Astrocyte of the spinal cord (primary cell): ENCODE data around the gene GRM7.
A peak's percentile ranks its signal among the peaks of the same experiment; 100 is the strongest.

Source experiments
- DNase-seq: peaks from one replicate; pipeline ENCODE4 v3.0.0; 2011; ENCODE audit warnings: low read depth, low spot score
- H3K4me3 ChIP-seq: 2 replicates; pipeline ENCODE4 v1.5.1; 2011; ENCODE audit warnings: low read depth, mild to moderate bottlenecking, low read length, moderate library complexity
- in situ Hi-C: cut with HindIII; loops from 2 replicates; pipeline ENCODE4 v1.10.0; 2017; ENCODE audit warnings: low sequenced_read_pairs
- TF ChIP-seq, protein P1 (sequence below): IDR thresholded peaks from 2 replicates; pipeline ENCODE4 v1.5.1; 2012; ENCODE audit warnings: low read depth, mild to moderate bottlenecking, low read length, inconsistent platforms

GRM7 gene

DNA sequence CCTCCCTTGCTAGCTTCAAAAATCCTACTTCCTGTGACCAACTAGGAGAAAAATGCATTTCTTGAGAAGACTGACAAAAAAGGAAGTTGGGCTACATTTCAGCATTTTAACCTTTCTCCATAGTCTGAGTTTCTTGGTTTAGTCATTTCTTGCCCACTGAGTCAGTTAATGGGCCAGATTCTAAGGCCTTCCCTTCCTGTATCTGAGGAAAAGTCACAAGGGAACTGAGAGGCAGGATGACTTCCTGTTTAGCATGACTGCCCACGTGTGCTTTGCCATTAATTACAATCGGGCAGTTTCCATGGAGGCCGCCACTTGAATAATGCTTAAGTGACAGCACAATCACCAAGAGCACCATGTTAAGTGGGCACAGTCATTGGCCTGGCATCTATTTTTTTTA is 846.3 kb downstream of the GRM7 start:
- peak; percentile 26 for DNase-seq
- in situ Hi-C loops, result no loop called here
- H3K4me3 ChIP-seq, result no peak overlapping the region
- TF ChIP-seq, protein P1, sequence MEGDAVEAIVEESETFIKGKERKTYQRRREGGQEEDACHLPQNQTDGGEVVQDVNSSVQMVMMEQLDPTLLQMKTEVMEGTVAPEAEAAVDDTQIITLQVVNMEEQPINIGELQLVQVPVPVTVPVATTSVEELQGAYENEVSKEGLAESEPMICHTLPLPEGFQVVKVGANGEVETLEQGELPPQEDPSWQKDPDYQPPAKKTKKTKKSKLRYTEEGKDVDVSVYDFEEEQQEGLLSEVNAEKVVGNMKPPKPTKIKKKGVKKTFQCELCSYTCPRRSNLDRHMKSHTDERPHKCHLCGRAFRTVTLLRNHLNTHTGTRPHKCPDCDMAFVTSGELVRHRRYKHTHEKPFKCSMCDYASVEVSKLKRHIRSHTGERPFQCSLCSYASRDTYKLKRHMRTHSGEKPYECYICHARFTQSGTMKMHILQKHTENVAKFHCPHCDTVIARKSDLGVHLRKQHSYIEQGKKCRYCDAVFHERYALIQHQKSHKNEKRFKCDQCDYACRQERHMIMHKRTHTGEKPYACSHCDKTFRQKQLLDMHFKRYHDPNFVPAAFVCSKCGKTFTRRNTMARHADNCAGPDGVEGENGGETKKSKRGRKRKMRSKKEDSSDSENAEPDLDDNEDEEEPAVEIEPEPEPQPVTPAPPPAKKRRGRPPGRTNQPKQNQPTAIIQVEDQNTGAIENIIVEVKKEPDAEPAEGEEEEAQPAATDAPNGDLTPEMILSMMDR, result no peak

DNA sequence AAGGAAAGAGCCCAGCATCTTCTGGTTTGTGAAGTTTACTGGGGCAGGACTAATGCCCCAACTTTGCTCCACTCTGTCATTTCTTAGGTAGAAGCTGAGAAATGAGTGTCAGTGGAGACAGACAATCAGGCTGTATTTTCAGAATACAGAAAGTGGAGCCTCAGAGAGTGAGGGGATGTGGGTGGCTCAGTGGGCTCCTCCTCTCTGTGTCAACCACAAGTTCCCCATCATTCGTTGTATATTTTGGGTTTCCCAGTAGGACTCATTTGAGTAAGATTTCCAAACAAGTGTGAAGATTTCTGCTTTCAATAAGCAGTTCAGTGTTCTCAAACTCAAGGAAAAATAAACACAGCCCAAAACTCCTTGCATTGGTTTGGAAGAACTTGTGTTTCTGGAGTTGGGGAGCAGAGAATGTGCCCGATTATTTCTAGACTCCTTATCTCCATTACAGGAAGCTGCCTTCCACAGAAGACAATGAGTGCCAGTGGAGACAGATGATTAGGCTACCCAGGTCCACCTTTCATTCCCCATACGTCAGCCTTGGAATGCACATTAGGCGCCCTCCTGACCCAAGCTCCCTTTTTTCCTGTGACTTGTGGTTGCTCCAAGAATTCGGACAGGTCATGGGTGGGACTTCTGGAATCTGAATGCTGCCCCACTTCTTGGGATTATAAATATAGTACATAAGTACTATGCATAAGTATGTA is 848.6 kb downstream of the GRM7 start:
- TF ChIP-seq, protein P1, result no peak
- peak; percentile 35 for DNase-seq
- no peak overlapping the region for H3K4me3 ChIP-seq
- in situ Hi-C loops, result no loop called here

DNA sequence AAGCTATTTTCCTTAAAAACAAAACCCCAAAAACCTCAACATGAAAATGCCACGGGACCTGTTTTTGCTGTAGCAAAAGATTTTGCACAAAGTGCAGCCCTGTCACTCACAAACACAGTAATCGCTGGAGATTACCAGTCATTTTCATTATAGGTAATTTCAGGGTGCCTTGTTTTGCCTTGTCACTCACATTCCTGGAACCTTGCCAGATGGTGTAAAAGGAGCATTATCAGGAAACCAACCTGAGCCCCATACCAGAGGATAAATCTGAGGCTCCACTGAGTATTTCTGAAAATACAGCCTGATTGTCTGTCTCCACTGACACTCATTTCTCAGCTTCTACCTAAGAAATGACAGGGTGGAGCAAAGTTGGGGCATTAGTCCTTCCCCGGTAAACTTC is 849.4 kb downstream of the GRM7 start:
- no peak overlapping the region for H3K4me3 ChIP-seq
- no peak for DNase-seq
- TF ChIP-seq, protein P1, result no peak
- in situ Hi-C loops, result no loop called here

DNA sequence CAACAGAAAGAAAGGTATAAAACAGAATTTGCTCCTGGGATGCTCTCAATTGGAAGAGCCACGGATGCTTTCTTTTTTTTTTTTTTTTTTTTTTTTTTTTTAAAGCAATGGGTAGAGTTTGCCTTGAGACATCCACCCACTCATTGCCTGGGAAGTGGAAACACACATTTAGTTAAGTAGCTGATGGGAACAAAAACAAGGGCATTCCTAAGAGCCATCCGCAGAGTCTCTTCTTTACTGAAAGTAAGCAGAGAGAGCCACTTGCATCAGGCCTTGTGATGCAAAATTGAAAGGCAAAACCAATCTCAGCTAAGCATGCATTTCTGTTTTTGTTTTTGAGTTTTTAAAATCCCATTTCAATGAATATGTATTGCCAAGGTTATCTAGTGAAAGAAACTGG is 852.8 kb downstream of the GRM7 start:
- no peak for DNase-seq
- TF ChIP-seq, protein P1, result no peak
- in situ Hi-C loops, result no loop called here

DNA sequence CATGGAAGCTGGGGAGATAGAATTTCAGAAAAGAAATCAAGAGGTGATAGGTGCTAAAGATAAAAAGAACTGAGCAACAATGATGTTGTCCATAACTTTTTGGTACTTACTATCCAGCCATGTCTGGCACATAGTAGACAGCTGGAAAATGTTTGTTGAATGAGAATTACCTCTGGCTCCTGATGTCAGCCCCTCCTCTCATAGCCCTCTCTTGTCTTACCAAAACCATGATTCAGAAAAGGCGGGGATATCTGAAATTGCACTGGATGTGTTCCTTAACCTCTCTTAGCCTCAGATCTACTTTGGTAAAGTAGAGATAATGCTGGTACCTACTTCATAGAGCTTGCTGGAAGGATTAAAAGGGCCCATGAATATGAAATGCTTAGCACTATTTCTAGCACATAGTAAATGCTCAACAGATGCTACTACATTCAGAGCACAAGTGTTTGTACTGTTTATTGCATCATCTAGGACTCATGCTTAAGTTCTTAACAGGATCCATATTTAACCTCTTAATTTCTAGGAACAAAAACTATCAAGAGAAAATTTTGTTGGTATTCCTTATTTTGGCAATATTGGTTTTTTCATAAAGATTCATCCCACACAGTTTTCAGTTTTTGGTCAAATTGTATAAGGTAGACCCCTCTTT is 859.9 kb downstream of the GRM7 start:
- no peak for DNase-seq
- in situ Hi-C loops, result no loop called here
- TF ChIP-seq, protein P1, result no peak
- H3K4me3 ChIP-seq, result no peak overlapping the region

More for the DNA sequence above, 852.8 kb downstream of the GRM7 start:
- no peak overlapping the region for H3K4me3 ChIP-seq

DNA sequence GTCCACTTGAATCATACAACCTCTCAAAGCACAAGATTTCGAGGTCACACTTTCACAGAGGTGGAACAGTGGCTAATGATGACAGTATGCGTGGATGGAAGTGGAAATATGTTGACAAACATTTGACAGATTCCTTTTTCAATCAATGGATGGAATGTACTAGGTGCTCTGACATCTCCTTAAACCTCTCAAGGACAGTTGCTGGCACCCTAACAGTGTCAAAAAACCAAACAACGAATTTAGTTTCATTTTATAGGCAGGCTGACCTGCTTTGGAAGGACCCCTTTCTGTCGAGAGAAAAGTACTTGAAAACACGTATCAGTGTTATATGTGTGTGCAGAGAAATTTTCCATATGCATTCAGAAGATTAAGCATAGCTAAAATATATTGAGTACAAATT is 861.0 kb downstream of the GRM7 start:
- no peak for DNase-seq
- TF ChIP-seq, protein P1, result no peak
- in situ Hi-C loops, result no loop called here
- no peak overlapping the region for H3K4me3 ChIP-seq
